ENCODE data around the gene KRTAP10-6.

DNA sequence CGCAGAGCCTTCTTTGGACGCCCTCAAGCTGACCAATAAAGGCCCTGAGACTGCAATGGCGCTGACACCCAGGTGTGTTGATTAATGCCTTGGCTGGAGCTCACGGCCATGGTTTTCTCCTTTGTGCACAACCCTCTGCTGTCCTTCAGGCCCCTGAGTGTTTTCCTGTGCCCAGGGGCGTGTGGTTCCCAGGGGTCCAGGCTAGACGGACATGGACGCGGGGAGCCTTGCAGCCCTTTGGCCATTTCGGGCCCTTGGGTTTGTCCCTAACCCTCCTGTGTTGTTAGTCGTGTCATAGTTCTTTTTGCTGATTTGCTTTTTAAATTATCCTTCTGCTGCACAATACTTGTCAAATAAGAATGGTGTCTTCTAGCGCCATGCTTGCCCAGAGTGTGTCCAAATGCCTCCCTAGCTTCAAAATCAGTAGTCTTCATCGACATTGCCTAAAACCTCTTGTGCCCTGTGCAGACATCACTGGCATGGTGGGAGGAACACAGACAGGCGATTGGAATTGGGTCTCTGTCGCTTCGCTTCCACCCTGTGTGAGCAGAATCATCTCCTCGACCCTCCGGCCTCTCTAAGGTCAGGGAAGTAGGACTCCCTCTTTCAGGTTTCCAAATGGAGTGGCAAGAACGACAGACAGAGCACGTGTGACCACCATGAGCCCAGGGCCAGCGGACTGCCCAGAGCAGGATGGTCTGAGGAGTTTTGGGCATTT is 16.8 kb downstream of the KRTAP10-6 start:
- TF ChIP-seq, protein P1, sequence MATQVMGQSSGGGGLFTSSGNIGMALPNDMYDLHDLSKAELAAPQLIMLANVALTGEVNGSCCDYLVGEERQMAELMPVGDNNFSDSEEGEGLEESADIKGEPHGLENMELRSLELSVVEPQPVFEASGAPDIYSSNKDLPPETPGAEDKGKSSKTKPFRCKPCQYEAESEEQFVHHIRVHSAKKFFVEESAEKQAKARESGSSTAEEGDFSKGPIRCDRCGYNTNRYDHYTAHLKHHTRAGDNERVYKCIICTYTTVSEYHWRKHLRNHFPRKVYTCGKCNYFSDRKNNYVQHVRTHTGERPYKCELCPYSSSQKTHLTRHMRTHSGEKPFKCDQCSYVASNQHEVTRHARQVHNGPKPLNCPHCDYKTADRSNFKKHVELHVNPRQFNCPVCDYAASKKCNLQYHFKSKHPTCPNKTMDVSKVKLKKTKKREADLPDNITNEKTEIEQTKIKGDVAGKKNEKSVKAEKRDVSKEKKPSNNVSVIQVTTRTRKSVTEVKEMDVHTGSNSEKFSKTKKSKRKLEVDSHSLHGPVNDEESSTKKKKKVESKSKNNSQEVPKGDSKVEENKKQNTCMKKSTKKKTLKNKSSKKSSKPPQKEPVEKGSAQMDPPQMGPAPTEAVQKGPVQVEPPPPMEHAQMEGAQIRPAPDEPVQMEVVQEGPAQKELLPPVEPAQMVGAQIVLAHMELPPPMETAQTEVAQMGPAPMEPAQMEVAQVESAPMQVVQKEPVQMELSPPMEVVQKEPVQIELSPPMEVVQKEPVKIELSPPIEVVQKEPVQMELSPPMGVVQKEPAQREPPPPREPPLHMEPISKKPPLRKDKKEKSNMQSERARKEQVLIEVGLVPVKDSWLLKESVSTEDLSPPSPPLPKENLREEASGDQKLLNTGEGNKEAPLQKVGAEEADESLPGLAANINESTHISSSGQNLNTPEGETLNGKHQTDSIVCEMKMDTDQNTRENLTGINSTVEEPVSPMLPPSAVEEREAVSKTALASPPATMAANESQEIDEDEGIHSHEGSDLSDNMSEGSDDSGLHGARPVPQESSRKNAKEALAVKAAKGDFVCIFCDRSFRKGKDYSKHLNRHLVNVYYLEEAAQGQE (IDR thresholded peaks at IDR 0.05; ENCODE audit: low read depth) = no peak
- TF ChIP-seq RAD21 (IDR thresholded peaks at IDR 0.05; ENCODE audit: low read depth) (no peak), TAF1 (IDR thresholded peaks at IDR 0.05; ENCODE audit: low read depth) (no peak), EP300 (IDR thresholded peaks at IDR 0.05; ENCODE audit: borderline replicate concordance) (no peak), TEAD4 (IDR thresholded peaks at IDR 0.05) (no peak), YY1 (IDR thresholded peaks at IDR 0.05; ENCODE audit: low read depth) (no peak), CEBPB (IDR thresholded peaks at IDR 0.05) (no peak)
- TF ChIP-seq, protein P2, sequence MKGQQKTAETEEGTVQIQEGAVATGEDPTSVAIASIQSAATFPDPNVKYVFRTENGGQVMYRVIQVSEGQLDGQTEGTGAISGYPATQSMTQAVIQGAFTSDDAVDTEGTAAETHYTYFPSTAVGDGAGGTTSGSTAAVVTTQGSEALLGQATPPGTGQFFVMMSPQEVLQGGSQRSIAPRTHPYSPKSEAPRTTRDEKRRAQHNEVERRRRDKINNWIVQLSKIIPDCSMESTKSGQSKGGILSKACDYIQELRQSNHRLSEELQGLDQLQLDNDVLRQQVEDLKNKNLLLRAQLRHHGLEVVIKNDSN (IDR thresholded peaks at IDR 0.05) = no peak

All from Ishikawa (cell line).